ENCODE data around the gene IQCM.

DNA sequence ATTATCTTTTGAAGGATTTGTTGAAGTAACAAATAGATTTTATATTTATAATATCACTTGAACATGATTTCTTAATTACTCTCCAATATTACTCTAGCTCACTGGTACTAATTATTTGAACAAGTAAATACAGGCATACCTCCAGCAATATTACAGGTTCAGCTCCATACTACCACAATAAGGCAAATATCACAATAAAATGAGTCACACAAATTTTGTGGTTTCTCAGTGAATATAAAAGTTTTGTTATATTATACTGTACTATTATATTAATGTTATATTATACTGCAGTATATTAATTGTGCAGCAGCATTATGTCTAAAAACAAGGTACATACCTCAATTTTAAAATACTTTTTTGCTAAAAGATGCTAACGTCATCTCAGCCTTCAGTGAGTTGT, 22.4 kb upstream of the IQCM start:
- TF ChIP-seq POLR2A (IDR thresholded peaks at IDR 0.05), result no peak
- TF ChIP-seq, protein P1, sequence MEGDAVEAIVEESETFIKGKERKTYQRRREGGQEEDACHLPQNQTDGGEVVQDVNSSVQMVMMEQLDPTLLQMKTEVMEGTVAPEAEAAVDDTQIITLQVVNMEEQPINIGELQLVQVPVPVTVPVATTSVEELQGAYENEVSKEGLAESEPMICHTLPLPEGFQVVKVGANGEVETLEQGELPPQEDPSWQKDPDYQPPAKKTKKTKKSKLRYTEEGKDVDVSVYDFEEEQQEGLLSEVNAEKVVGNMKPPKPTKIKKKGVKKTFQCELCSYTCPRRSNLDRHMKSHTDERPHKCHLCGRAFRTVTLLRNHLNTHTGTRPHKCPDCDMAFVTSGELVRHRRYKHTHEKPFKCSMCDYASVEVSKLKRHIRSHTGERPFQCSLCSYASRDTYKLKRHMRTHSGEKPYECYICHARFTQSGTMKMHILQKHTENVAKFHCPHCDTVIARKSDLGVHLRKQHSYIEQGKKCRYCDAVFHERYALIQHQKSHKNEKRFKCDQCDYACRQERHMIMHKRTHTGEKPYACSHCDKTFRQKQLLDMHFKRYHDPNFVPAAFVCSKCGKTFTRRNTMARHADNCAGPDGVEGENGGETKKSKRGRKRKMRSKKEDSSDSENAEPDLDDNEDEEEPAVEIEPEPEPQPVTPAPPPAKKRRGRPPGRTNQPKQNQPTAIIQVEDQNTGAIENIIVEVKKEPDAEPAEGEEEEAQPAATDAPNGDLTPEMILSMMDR (IDR thresholded peaks at IDR 0.05), result no peak

All from breast epithelium (tissue), 3 donors.